PC-9 (cell line): ENCODE results near the gene PSMD6.

Source experiments
- EZH2 ChIP-seq: fragments of 200-600 bp; sonication (generic); IDR thresholded peaks from 2 replicates; pipeline ENCODE4 v1.8.0; 2017; ENCODE audit warnings: antibody characterized with exemption, low read depth
- TF ChIP-seq, protein P1 (sequence below): fragments of 200-600 bp; sonication (generic); conservative IDR thresholded peaks from 2 replicates; pipeline ENCODE4 v1.6.1; 2017; ENCODE audit warnings: mixed run types, antibody characterized with exemption, mild to moderate bottlenecking, moderate library complexity

DNA sequence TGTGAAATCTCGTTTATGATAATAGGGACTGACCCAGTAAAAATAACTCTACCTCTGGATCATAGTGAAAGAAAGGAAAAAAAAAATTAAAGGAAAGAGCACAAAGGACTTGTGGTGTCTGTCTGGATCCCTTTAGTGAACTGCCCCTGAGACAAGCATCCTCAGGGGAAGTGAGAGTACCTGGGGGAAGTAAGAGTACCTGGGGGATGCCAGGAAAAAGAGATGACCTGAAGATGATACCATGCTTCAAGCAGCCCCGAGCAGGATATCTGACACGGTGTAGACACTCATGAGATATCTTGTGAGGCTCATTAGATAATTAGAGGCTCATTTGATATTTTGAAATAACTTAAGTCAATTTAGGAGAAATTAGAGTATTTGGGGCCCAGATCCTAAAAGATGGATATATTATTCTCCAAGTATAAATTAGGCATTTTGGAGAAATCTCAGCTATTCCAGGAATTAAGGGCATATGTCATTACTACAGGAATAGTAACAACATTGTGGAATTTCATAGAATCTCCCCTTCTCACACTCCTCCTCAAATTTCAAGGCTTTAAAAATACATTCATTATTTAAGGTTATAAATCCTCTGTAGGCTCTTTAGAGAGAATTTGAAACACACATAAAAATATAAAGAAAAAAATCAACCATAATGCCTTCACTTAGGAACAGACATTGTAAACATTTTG is 36.3 kb upstream of the PSMD6 start:
- TF ChIP-seq, protein P1, sequence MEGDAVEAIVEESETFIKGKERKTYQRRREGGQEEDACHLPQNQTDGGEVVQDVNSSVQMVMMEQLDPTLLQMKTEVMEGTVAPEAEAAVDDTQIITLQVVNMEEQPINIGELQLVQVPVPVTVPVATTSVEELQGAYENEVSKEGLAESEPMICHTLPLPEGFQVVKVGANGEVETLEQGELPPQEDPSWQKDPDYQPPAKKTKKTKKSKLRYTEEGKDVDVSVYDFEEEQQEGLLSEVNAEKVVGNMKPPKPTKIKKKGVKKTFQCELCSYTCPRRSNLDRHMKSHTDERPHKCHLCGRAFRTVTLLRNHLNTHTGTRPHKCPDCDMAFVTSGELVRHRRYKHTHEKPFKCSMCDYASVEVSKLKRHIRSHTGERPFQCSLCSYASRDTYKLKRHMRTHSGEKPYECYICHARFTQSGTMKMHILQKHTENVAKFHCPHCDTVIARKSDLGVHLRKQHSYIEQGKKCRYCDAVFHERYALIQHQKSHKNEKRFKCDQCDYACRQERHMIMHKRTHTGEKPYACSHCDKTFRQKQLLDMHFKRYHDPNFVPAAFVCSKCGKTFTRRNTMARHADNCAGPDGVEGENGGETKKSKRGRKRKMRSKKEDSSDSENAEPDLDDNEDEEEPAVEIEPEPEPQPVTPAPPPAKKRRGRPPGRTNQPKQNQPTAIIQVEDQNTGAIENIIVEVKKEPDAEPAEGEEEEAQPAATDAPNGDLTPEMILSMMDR = no peak
- TF ChIP-seq EZH2 = no peak
